Astrocyte (in vitro differentiated cells and primary cell): ENCODE results near the gene FFAR1. TPM values are rescaled to one million over a fixed set of nuclear protein-coding genes. Genes with fewer than 3 reads are reported as not detected.

Experiments
- DNase-seq: peaks from one replicate; pipeline ENCODE4 v3.0.0-alpha.2; 2010; ENCODE audit warnings: low read depth
- FAIRE-seq: peaks from 2 replicates; lab custom pipeline; 2011; peaks lifted over from hg19 to GRCh38; lab: Jason Lieb, UNC
- H2AFZ ChIP-seq: 2 replicates; pipeline ENCODE4 v1.6.0; 2012; ENCODE audit warnings: low read depth, low read length, inconsistent platforms
- H3K27ac ChIP-seq: 2 replicates; pipeline ENCODE4 v1.5.1; 2011; ENCODE audit warnings: low read depth, low read length, inconsistent platforms
- H3K27me3 ChIP-seq: 2 replicates; pipeline ENCODE4 v1.6.0; 2011; ENCODE audit warnings: low read length, inconsistent platforms; ENCODE audit not compliant: insufficient read depth
- H3K36me3 ChIP-seq: 2 replicates; pipeline ENCODE4 v1.5.1; 2011; ENCODE audit warnings: low read length, inconsistent platforms; ENCODE audit not compliant: insufficient read depth
- H3K4me1 ChIP-seq: 2 replicates; pipeline ENCODE4 v1.5.1; 2011; ENCODE audit warnings: low read length, inconsistent platforms; ENCODE audit not compliant: insufficient read depth
- H3K4me2 ChIP-seq: 2 replicates; pipeline ENCODE4 v1.6.0; 2012; ENCODE audit warnings: low read length, inconsistent platforms
- H3K4me3 ChIP-seq: 2 replicates; pipeline ENCODE4 v1.5.1; 2011; ENCODE audit warnings: low read depth, mild to moderate bottlenecking, low read length, inconsistent platforms; ENCODE audit not compliant: insufficient read depth
- H3K79me2 ChIP-seq: 2 replicates; pipeline ENCODE4 v1.6.0; 2012; ENCODE audit warnings: mild to moderate bottlenecking, low read length, inconsistent platforms; ENCODE audit not compliant: insufficient read depth
- H3K9ac ChIP-seq: 2 replicates; pipeline ENCODE4 v1.6.0; 2012; ENCODE audit warnings: mild to moderate bottlenecking, low read length, inconsistent platforms
- H3K9me3 ChIP-seq: 2 replicates; pipeline ENCODE4 v1.5.1; 2012; ENCODE audit warnings: low read depth, mild to moderate bottlenecking, low read length, inconsistent platforms; ENCODE audit not compliant: insufficient read depth
- H4K20me1 ChIP-seq: 2 replicates; pipeline ENCODE4 v1.6.0; 2012; ENCODE audit warnings: low read length, inconsistent platforms; ENCODE audit not compliant: insufficient read depth
- H3K27ac Mint-ChIP-seq: one replicate; pipeline ENCODE4 v1.8.0; 2021; ENCODE audit warnings: mild to moderate bottlenecking, mixed read lengths; ENCODE audit not compliant: unreplicated experiment
- H3K27me3 Mint-ChIP-seq: one replicate; pipeline ENCODE4 v1.8.0; 2021; ENCODE audit warnings: low read depth, mixed read lengths; ENCODE audit not compliant: unreplicated experiment
- H3K36me3 Mint-ChIP-seq: one replicate; pipeline ENCODE4 v1.8.0; 2021; ENCODE audit warnings: low read depth, mixed read lengths; ENCODE audit not compliant: unreplicated experiment
- H3K4me1 Mint-ChIP-seq: one replicate; pipeline ENCODE4 v1.8.0; 2021; ENCODE audit warnings: low read depth, mixed read lengths; ENCODE audit not compliant: unreplicated experiment
- H3K4me3 Mint-ChIP-seq: one replicate; pipeline ENCODE4 v1.8.0; 2021; ENCODE audit warnings: mild to moderate bottlenecking, moderate library complexity, mixed read lengths; ENCODE audit not compliant: unreplicated experiment
- H3K9me3 Mint-ChIP-seq: one replicate; pipeline ENCODE4 v1.8.0; 2021; ENCODE audit warnings: mild to moderate bottlenecking, mixed read lengths; ENCODE audit not compliant: unreplicated experiment
- EZH2 ChIP-seq: IDR thresholded peaks from 2 replicates; pipeline ENCODE4 v1.6.1; 2012; ENCODE audit warnings: mild to moderate bottlenecking, low read length, inconsistent platforms; ENCODE audit not compliant: insufficient read depth
- total RNA-seq: library from RNA; stranded (reverse); gene quantifications from 2 replicates; pipeline ENCODE4 v1.2.1, GENCODE V29; 2021
- TF ChIP-seq, protein P1 (sequence below): IDR thresholded peaks from 2 replicates; pipeline ENCODE4 v1.5.1; 2011; ENCODE audit warnings: low read depth, mild to moderate bottlenecking, inconsistent platforms, low read length, moderate library complexity; ENCODE audit not compliant: insufficient read depth

FFAR1 gene
- total RNA-seq, 1 donor from 2014 or later: not detected

DNA sequence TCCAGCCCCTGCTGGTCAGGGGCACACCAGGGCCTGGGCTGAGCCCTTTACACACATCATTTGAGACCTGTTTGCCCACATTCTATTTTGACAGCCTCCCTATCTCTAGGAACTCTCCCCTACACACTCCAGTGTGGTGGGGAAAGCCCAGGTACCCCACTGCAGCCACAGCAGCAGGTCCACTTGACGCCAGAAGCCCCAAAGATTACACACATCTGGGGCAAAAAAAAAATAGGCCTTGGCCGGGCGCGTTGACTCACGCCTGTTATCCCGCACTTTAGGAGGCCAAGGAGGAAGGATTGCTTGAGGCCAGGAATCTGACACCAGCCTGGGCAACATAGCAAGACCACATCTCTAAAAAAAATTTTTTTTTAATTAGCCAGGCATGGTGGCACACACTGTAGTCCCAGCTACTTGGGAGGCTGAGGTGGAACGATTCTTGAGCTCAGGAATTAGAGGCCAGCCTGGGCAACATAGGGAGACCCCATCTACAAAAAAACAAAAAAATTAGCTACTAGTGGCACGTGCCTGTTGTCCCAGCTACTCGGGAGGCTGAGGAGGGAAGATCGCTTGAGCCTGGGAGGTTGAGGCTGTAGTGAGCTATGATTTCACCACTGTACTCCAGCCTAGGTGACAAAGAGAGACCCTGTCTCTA is 36.8 kb upstream of the FFAR1 start:
- H3K4me2 ChIP-seq: no peak overlapping the region
- no peak overlapping the region for H2AFZ ChIP-seq
- no peaks in the 10 kb centered on the region for H3K27me3 ChIP-seq
- Mint-ChIP-seq H3K27me3 (peaks cover 37% of the 10 kb centered on the region), H3K9me3 (no peaks in the 10 kb centered on the region), H3K36me3 (no peaks in the 10 kb centered on the region), H3K4me1 (peaks cover 14% of the 10 kb centered on the region), H3K4me3 (no peak overlapping the region), H3K27ac (no peak overlapping the region)
- H3K9ac ChIP-seq: no peak overlapping the region
- no peaks in the 10 kb centered on the region for H4K20me1 ChIP-seq
- H3K9me3 ChIP-seq: no peaks in the 10 kb centered on the region
- no peaks in the 10 kb centered on the region for H3K36me3 ChIP-seq
- H3K4me1 ChIP-seq: no peaks in the 10 kb centered on the region
- H3K4me3 ChIP-seq: no peak overlapping the region
- no peak for DNase-seq
- no peak for FAIRE-seq
- no peaks in the 10 kb centered on the region for H3K79me2 ChIP-seq
- no peak overlapping the region for H3K27ac ChIP-seq
- TF ChIP-seq, protein P1, sequence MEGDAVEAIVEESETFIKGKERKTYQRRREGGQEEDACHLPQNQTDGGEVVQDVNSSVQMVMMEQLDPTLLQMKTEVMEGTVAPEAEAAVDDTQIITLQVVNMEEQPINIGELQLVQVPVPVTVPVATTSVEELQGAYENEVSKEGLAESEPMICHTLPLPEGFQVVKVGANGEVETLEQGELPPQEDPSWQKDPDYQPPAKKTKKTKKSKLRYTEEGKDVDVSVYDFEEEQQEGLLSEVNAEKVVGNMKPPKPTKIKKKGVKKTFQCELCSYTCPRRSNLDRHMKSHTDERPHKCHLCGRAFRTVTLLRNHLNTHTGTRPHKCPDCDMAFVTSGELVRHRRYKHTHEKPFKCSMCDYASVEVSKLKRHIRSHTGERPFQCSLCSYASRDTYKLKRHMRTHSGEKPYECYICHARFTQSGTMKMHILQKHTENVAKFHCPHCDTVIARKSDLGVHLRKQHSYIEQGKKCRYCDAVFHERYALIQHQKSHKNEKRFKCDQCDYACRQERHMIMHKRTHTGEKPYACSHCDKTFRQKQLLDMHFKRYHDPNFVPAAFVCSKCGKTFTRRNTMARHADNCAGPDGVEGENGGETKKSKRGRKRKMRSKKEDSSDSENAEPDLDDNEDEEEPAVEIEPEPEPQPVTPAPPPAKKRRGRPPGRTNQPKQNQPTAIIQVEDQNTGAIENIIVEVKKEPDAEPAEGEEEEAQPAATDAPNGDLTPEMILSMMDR: no peak
- TF ChIP-seq EZH2: no peak

DNA sequence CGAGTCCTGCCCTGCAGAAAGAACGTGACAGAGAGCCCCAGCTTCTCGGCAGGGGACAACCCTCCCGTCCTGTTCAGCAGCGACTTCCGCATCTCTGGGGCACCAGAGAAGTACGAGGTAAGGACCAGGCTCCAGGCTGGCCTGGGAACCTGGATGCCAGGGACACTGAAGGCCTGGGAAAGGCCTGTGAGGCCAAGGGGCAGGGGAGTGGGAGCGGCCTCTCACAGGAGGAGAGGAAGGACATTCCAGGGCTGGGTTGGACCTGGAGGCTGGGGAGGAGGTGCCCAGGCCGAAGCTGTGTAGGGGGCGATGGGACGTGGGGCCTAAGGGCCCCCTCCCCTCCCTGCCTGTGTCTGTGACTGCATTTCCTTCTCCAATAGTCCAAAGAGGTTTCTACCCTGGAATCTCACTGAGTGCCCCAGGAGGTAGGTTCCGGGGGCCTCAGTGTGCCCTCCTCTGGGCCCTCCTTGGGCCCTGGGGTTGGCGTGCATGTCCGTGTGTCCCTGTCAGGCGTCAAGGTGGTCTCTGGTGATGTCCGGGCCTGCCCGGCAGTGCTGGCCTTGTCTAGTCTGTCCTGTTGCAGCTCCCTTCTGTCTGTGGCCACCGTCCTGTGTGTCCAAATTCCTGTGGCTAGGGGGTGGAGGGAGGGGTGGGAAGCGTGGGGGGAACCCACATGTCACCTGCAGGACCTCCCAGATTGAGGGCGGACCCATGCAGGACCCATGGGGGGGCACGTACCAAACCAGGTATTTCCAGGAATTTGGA is 35.6 kb upstream of the FFAR1 start:
- no peaks in the 10 kb centered on the region for H3K27me3 ChIP-seq
- no peak overlapping the region for H3K4me3 ChIP-seq
- DNase-seq: no peak
- H3K4me2 ChIP-seq: no peak overlapping the region
- no peaks in the 10 kb centered on the region for H3K36me3 ChIP-seq
- Mint-ChIP-seq H3K9me3 (no peaks in the 10 kb centered on the region), H3K4me1 (peaks cover 13% of the 10 kb centered on the region), H3K27me3 (peaks cover 41% of the 10 kb centered on the region), H3K27ac (no peak overlapping the region), H3K36me3 (no peaks in the 10 kb centered on the region), H3K4me3 (no peak overlapping the region)
- no peak overlapping the region for H2AFZ ChIP-seq
- H3K9me3 ChIP-seq: no peaks in the 10 kb centered on the region
- H4K20me1 ChIP-seq: no peaks in the 10 kb centered on the region
- TF ChIP-seq, protein P1: no peak
- TF ChIP-seq EZH2: no peak
- H3K4me1 ChIP-seq: no peaks in the 10 kb centered on the region
- H3K79me2 ChIP-seq: no peaks in the 10 kb centered on the region
- H3K27ac ChIP-seq: no peak overlapping the region
- no peak for FAIRE-seq
- no peak overlapping the region for H3K9ac ChIP-seq

DNA sequence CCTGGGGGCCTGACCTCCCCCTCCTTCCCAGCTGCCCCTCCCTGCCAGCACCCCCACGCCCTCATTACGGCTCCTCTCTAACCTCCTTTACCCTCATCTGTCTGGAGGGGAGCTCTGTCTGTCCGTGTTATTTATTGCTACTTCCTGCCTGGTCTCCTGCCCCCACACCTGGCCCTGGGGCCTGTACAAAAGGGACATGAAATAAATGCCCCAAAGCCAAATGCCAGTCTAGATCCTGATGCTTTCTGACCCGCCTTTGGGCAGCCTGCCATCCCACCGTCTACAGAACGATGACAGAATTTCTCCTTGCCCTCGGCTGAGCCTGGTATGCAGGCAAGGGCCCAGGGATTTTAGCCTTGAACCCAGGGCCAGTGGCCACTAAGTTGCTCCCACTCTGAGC is 34.1 kb upstream of the FFAR1 start:
- DNase-seq (no peak), FAIRE-seq (no peak)
- no peak overlapping the region for H3K4me3 ChIP-seq
- Mint-ChIP-seq H3K27ac (no peak overlapping the region), H3K4me1 (peaks cover 13% of the 10 kb centered on the region), H3K27me3 (peaks cover 35% of the 10 kb centered on the region), H3K9me3 (no peaks in the 10 kb centered on the region), H3K4me3 (no peak overlapping the region), H3K36me3 (no peaks in the 10 kb centered on the region)
- no peaks in the 10 kb centered on the region for H3K9me3 ChIP-seq
- no peaks in the 10 kb centered on the region for H3K27me3 ChIP-seq
- peaks cover under 1% of the 10 kb centered on the region for H3K4me1 ChIP-seq
- H3K4me2 ChIP-seq: no peak overlapping the region
- H3K36me3 ChIP-seq: no peaks in the 10 kb centered on the region
- H3K9ac ChIP-seq: no peak overlapping the region
- no peaks in the 10 kb centered on the region for H3K79me2 ChIP-seq
- no peaks in the 10 kb centered on the region for H4K20me1 ChIP-seq
- no peak for TF ChIP-seq EZH2
- TF ChIP-seq, protein P1: no peak
- H2AFZ ChIP-seq: no peak overlapping the region
- H3K27ac ChIP-seq: no peak overlapping the region
